ENCODE data around the gene TMEM273.

The TMEM273 gene

GRCh38 chr10:49114718-49115014 is 73.5 kb downstream of the TMEM273 start:
- DNase-seq: no peak

GRCh38 chr10:49113741-49114141 is 74.5 kb downstream of the TMEM273 start:
- no peak for DNase-seq

GRCh38 chr10:49112851-49113250 is 75.3 kb downstream of the TMEM273 start:
- DNase-seq: no peak

- DNase-seq: no peak
Observed at GRCh38 chr10:49112098-49112497, 76.1 kb downstream of the TMEM273 start.

GRCh38 chr10:49111320-49111698 is 76.9 kb downstream of the TMEM273 start:
- DNase-seq: no peak

- DNase-seq: no peak
Observed at GRCh38 chr10:49110684-49111319, 77.4 kb downstream of the TMEM273 start.

GRCh38 chr10:49109669-49110340 is 78.4 kb downstream of the TMEM273 start:
- DNase-seq: no peak

- DNase-seq: no peak
Observed at GRCh38 chr10:49108656-49109055, 79.5 kb downstream of the TMEM273 start.

- no peak for DNase-seq
Observed at GRCh38 chr10:49107887-49108267, 80.3 kb downstream of the TMEM273 start.

GRCh38 chr10:49107111-49107886 is 80.9 kb downstream of the TMEM273 start:
- DNase-seq: no peak

- no peak for DNase-seq
Observed at GRCh38 chr10:49106451-49106850, 81.7 kb downstream of the TMEM273 start.

GRCh38 chr10:49105076-49105475 is 83.1 kb downstream of the TMEM273 start:
- no peak for DNase-seq
